Fibroblast of skin of left biceps (primary cell): ENCODE measurements around the gene CAVIN3.
A peak's percentile ranks its signal among the peaks of the same experiment; 100 is the strongest.
"Not testable (repeated sequence)": the region's sequence is repeated elsewhere in the genome, so short reads cannot be mapped to it uniquely, and the experiment has no call there.

Experiments
- DNase-seq, 2 experiments: peaks; one replicate each; pipeline ENCODE4 v3.0.0-alpha.2; 2013; ENCODE audit warnings: low read depth in 2 of 2

Gene CAVIN3

DNA sequence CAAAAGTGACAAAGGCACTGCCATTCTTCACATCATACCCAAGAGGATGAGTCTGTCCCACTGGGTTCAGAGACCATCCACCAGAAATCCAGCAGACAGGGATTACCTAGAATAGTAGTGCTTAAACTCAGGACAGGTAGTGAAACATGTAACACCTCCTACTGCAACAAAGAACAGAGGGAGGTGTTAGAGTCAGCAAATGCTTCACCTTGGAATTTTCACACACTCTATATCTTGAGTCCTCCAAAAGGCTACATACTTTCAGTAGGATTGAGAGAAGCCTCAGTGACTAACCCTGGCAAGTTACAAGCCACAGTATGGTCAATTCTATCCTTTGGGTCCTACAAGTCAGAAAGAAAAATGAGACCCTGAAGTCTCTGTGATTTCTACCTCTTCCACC is 6.0 kb upstream of the CAVIN3 start:
- no peak for DNase-seq

DNA sequence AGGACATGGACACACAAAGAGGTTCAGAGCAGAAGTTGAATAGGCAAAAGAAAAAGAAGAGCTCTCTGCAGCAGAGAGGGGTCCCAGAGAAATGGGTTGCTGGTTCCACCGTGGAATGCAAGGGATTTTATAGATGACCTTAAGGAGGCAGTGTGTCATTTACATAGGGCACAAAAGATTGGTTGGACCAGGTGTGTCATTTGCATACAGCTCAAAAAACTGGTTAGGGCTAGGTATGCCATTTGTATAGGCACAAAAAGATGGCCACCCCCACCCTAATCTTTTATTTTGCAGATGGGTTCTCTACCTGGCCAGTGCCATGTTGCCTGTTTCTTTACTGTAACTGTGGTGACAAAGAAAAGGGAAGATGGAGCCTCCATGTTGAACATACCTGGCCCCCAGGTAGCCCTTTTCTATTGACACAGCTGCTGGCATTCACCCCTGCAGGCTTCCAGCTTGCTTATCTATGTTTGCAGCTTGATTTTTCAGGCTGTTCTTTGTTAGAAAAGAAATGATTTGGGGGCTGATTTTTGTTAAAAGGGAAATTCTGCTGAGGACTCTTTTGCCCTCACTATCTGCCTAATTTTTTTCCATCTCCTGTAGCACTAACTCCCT is 3.1 kb upstream of the CAVIN3 start:
- DNase-seq, result no peak

DNA sequence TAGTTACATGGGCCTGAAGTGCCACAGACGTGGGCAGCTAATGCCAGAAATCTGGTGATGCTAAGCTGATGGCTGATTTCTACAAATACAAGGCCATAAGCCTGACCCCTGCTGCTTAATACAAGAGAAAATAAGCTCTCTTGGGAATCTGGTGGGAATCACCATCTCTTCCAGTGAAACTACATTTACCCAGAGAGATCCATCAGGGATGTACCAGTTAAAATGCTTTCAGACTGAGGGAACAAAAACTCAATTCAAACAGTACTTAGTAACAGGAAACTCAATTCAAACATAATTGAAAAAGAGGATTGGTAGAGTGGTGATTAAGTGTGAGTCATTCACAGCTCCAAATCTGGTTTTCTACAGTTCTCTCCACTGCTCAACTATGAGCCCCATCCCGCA is 1.7 kb upstream of the CAVIN3 start:
- DNase-seq, result no peak

DNA sequence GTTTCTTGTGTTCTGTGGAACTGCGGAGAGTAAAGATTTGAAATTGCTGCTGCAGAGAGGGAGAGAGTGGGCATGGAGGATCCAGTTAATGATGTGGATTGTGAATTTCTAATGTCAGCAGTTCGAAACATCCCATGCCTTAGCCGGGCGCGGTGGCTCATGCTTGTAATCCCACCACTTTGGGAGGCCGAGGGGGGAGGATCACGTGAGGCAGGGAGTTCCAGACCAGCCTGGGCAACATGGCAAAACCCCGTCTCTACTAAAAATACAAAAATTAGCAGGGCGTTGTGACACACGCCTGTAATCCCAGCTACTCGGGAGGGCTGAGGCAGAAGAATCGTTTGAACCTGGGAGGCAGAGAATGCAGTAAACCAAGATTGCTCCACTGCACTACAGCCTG is 1.1 kb upstream of the CAVIN3 start:
- no peak for DNase-seq

- peak; percentile 80 to 82 for DNase-seq
These were observed 444 bp downstream of the CAVIN3 start for GRCh38 chr11:6319704-6320410.

GRCh38 chr11:6319001-6319703 is 1.1 kb downstream of the CAVIN3 start:
- DNase-seq, result no peak

DNA sequence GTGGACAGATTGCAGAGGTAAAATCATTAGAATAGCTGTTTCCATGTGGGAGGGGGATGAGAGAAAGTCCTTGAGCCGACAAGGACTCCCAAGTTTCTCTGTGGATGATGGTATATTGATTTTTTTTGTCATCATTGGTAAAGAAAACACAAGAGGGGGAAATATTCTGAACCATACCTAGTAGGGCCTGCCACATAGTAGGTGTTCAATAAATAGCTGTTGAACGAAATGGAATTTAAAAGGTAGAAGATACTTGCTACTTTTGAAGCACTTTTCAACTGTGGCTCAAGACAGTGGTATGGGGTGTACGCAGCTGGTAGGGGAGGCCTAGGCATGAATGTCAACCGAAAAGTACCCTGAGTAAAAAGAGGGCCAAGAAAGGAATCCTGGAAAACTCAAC is 2.1 kb downstream of the CAVIN3 start:
- no peak for DNase-seq

GRCh38 chr11:6315811-6316425 is 4.4 kb downstream of the CAVIN3 start:
- no peak for DNase-seq

DNA sequence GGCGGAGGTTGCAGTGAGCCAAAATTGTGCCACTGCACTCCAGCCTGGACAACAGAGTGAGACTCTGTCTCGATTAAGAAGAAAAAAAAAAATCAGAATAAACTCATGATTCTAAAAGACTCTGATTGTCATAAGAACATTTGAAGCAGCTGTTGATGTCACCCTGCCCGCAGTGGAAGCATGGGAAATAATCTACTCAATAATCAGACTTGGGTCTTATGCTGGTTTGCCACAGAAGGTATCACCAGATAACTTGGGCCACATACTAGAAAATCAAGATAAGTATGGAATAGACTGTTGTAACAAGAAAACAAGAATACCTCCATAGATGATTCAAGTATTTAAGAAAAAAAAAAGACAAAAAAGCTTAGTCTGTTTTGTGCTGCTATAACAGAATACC is 8.2 kb downstream of the CAVIN3 start:
- no peak for DNase-seq

GRCh38 chr11:6307876-6308275 is 12.4 kb downstream of the CAVIN3 start:
- DNase-seq, result no peak

DNA sequence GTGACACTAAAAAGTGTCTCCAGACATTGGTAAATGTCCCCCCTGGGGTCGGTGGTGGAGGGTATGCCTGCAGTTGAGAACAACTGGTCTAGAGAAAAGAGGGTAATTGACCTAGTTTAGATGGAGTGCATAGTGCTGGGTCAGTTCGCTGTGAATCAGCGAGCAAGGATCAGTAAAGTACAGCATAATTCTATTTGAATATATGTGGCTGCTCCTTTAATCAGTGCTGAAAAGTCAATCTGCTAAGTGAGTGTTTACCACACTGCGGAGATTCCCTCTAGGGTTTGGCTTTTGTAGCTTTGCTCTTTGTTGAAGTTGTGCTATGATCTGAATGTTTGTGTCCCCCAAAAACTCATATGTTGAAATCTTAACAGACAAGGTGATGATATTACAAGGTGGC is 15.0 kb downstream of the CAVIN3 start:
- DNase-seq, result no peak

DNA sequence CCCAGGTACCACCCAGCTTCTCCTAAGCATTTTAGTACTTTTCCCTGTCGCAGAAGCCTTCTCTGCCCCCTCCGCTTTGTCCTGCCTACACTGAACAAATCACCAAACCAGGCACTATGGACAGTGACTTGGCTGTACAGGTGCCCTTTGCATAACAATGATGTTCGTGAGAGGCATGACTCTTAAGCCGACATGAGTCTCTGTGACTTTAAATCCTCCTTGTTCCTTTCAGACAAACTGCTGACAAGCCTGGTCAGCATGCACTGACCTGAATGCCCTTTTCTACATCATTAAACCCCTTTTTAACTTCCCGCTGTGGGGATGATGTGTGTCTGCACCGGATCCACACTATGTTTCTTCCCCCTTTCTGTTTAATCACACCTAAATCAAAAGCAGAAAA is 16.6 kb downstream of the CAVIN3 start:
- no peak for DNase-seq

- no peak for DNase-seq
These were observed 19.2 kb downstream of the CAVIN3 start for GRCh38 chr11:6301096-6301495.

GRCh38 chr11:6300325-6300724 is 20.0 kb downstream of the CAVIN3 start:
- DNase-seq, result no peak

GRCh38 chr11:6298605-6299004 is 21.7 kb downstream of the CAVIN3 start:
- DNase-seq, result no peak

GRCh38 chr11:6297831-6298230 is 22.5 kb downstream of the CAVIN3 start:
- no peak for DNase-seq

DNA sequence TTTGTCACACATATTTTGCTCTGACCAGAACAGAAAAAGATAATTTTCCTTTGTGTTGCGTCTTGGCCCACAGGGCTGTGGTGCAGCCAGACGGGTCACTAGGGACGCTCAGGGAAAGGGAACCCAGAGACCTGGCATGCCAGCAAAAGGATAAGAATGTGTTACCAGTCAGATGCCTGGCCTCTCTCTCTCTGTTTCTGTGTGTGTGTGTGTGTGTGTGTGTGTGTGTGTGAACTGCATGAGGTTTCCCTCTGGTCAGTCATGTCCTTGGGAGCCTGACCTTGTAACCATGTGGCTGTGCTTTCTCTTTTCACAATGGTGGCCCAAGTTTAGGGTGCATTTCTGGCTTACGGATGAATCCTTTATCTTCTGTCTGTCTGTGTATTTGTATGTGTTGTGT is 35.3 kb downstream of the CAVIN3 start:
- no peak for DNase-seq

DNA sequence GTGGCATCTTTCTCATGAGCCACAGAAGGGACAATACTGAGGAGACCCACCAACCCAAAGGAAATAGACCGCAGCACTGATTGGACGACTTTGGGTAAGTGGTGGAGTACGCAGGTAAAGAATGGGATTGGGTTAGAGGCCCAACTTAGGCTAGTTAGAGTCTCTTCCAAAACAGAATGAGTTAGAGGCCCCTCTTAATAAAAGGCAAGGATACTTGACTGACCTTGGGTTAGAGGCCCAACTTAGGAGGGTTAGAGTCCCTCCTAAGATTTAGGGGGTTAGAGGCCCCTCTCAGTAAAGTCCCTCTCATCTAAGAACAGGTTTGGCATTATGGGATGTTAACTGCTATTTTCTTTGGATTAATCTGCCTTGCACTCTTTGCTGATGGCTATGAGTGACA is 36.1 kb downstream of the CAVIN3 start:
- DNase-seq, result no peak

DNA sequence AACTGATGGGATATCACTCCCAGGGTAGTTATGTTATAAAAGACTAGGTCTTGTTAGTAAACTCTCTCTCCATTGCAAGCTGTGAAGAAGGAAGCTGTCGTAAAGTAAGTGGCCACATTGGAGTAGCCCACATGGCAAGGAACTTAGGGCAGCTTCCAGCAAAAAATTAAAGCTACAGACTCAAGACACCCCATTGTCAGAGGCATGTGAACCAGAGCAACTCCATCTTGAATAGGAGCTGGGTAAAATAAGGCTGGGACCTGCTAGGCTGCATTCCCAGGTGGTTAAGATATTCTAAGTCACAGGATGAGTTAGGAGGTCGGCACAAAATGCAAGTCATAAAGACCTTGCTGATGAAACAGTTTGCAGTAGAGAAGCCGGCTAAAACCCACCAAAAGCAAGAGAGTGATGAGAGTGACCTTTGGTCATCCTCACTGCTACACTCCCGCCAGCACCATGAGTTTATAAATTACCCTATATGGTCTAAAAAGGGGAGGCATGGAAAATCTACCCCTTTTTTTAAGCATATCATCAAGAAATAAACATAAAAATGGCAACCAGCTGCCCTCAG is 36.8 kb downstream of the CAVIN3 start:
- no peak for DNase-seq

- not testable (repeated sequence) for DNase-seq
These were observed 39.5 kb downstream of the CAVIN3 start for GRCh38 chr11:6280809-6281208.

- no peak for DNase-seq
These were observed 47.1 kb downstream of the CAVIN3 start for GRCh38 chr11:6273188-6273587.

GRCh38 chr11:6271598-6271997 is 48.7 kb downstream of the CAVIN3 start:
- DNase-seq, result no peak
